SK-N-SH (cell line): ENCODE data around the gene DTNBP1. TPM values are rescaled to one million over a fixed set of nuclear protein-coding genes. Genes with fewer than 3 reads are reported as not detected.

Source experiments
- CTCF ChIA-PET: fragments of 300-600, 350-600 bp; formaldehyde crosslinking; extraction: SDS; loops from one replicate; lab custom pipeline; 2021; lab: Yijun Ruan, JAX
- POLR2A ChIA-PET: fragments of 350-600 bp; sonication (Branson Sonifier 250); formaldehyde crosslinking; extraction: SDS; loops from one replicate; lab custom pipeline; 2020; ENCODE audit warnings: antibody characterized with exemption, inconsistent platforms; lab: Yijun Ruan, JAX
- DNase-seq: peaks from one replicate; pipeline ENCODE4 v3.0.0; 2012
- H2AFZ ChIP-seq: fragments of 200-600 bp; sonication (generic); 2 replicates; pipeline ENCODE4 v1.8.1; 2016; ENCODE audit warnings: antibody characterized with exemption, mild to moderate bottlenecking, low read depth
- H3F3A ChIP-seq: fragments of 200-600 bp; sonication (generic); replicated peaks from 2 replicates; pipeline ENCODE3; 2016; ENCODE audit warnings: antibody characterized with exemption, mild to moderate bottlenecking; ENCODE audit not compliant: insufficient read depth
- H3K27ac ChIP-seq, 2 experiments: fragments of 200-500 bp in 1 of 2; fragments of 200-600 bp in 1 of 2; sonication (Bioruptor generic) in 1 of 2; sonication (generic), shearing (Covaris generic) in 1 of 2; 2 replicates each; pipeline versions ENCODE4 v1.5.1 to v1.6.1; 2014 to 2016; ENCODE audit warnings: low read depth in 2 of 2, inconsistent platforms in 1 of 2, low read length in 1 of 2, mild to moderate bottlenecking in 1 of 2, mixed read lengths in 1 of 2
- H3K27me3 ChIP-seq: fragments of 200-600 bp; sonication (generic), shearing (Covaris generic); 2 replicates; pipeline ENCODE4 v1.6.1; 2016; ENCODE audit warnings: mixed run types; ENCODE audit not compliant: insufficient read depth
- H3K36me3 ChIP-seq, 2 experiments: fragments of 200-500 bp in 1 of 2; fragments of 200-600 bp in 1 of 2; sonication (Bioruptor generic) in 1 of 2; sonication (generic) in 1 of 2; replicated peaks in 1 of 2; 2 replicates each; pipeline versions ENCODE3 to v1.5.1; 2014 to 2016; ENCODE audit warnings: low read length in 1 of 2, mild to moderate bottlenecking in 1 of 2; ENCODE audit not compliant: insufficient read depth in 2 of 2, control insufficient read depth in 1 of 2
- H3K4me1 ChIP-seq, 2 experiments: fragments of 200-500 bp in 1 of 2; fragments of 200-600 bp in 1 of 2; sonication (Bioruptor generic) in 1 of 2; sonication (generic), shearing (Covaris generic) in 1 of 2; 2 replicates each; pipeline versions ENCODE4 v1.5.1 to v1.6.1; 2014 to 2016; ENCODE audit warnings: low read depth in 1 of 2, low read length in 1 of 2, mixed run types in 1 of 2; ENCODE audit not compliant: insufficient read depth in 2 of 2, control insufficient read depth in 1 of 2
- H3K4me2 ChIP-seq: fragments of 200-600 bp; sonication (generic), shearing (Covaris generic); 2 replicates; pipeline ENCODE4 v1.6.1; 2017; ENCODE audit warnings: mixed run types
- H3K4me3 ChIP-seq, 2 experiments: fragments of 200-500 bp in 1 of 2; fragments of 200-600 bp in 1 of 2; sonication (Bioruptor generic) in 1 of 2; sonication (generic), shearing (Covaris generic) in 1 of 2; 2 replicates each; pipeline versions ENCODE4 v1.5.1 to v1.8.1; 2014 to 2016; ENCODE audit warnings: low read depth in 2 of 2, inconsistent platforms in 1 of 2, low read length in 1 of 2, mild to moderate bottlenecking in 1 of 2, mixed read lengths in 1 of 2, moderate library complexity in 1 of 2
- H3K79me2 ChIP-seq: fragments of 200-600 bp; sonication (generic); 2 replicates; pipeline ENCODE4 v1.8.1; 2017; ENCODE audit warnings: mild to moderate bottlenecking; ENCODE audit not compliant: insufficient read depth
- H3K9ac ChIP-seq: fragments of 200-600 bp; sonication (generic); 2 replicates; pipeline ENCODE4 v1.6.1; 2017; ENCODE audit warnings: mixed run types
- H3K9me2 ChIP-seq: fragments of 200-600 bp; sonication (generic); 2 replicates; pipeline ENCODE4 v1.6.1; 2017; ENCODE audit warnings: mixed run types
- H3K9me3 ChIP-seq: fragments of 200-600 bp; sonication (generic); 2 replicates; pipeline ENCODE4 v1.6.1; 2017; ENCODE audit warnings: mixed run types, mild to moderate bottlenecking, moderate library complexity
- H4K20me1 ChIP-seq: fragments of 200-600 bp; sonication (generic); 2 replicates; pipeline ENCODE4 v1.6.1; 2017; ENCODE audit warnings: mild to moderate bottlenecking, mixed run types; ENCODE audit not compliant: insufficient read depth
- ELF1 ChIP-seq: IDR thresholded peaks from 2 replicates; pipeline ENCODE4 v1.4.0; 2012
- EP300 ChIP-seq, 2 experiments: IDR thresholded peaks; 2 replicates each; pipeline versions ENCODE4 v1.4.0 to v1.6.1; 2012; ENCODE audit warnings: borderline replicate concordance in 1 of 2, low read depth in 1 of 2, low read length in 1 of 2
- EZH2phosphoT487 ChIP-seq: fragments of 200-600 bp; sonication (generic); IDR thresholded peaks from 2 replicates; pipeline ENCODE4 v1.6.1; 2017; ENCODE audit warnings: low read depth, mixed run types, mild to moderate bottlenecking, antibody characterized with exemption, moderate library complexity, borderline replicate concordance
- FOSL2 ChIP-seq: IDR thresholded peaks from 2 replicates; pipeline ENCODE4 v1.4.0; 2012; ENCODE audit warnings: low read depth, mild to moderate bottlenecking, moderate library complexity, borderline replicate concordance
- FOXJ3 ChIP-seq: sonication (generic); formaldehyde crosslinking; IDR thresholded peaks from 2 replicates; pipeline ENCODE4 v1.5.1; 2020; ENCODE audit warnings: mild to moderate bottlenecking, missing genetic modification reagents
- FOXM1 ChIP-seq: IDR thresholded peaks from 2 replicates; pipeline ENCODE4 v1.4.0; 2012; ENCODE audit warnings: low read depth, mild to moderate bottlenecking
- JUND ChIP-seq: IDR thresholded peaks from 2 replicates; pipeline ENCODE4 v1.4.0; 2012
- MAX ChIP-seq: IDR thresholded peaks from 2 replicates; pipeline ENCODE4 v1.4.0; 2012; ENCODE audit warnings: low read depth
- MEF2A ChIP-seq: IDR thresholded peaks from 2 replicates; pipeline ENCODE4 v1.4.0; 2012; ENCODE audit warnings: low read depth, borderline replicate concordance
- NRF1 ChIP-seq: IDR thresholded peaks from 2 replicates; pipeline ENCODE4 v1.6.1; 2012; ENCODE audit warnings: low read depth, mild to moderate bottlenecking, low read length
- PBX3 ChIP-seq: IDR thresholded peaks from 2 replicates; pipeline ENCODE4; 2012
- RFX5 ChIP-seq: IDR thresholded peaks from 2 replicates; pipeline ENCODE4 v1.6.1; 2012; ENCODE audit warnings: mild to moderate bottlenecking, improper control_type of control experiment, low read length
- RXRA ChIP-seq: IDR thresholded peaks from 2 replicates; pipeline ENCODE4 v1.4.0; 2012; ENCODE audit warnings: low read depth, mild to moderate bottlenecking, borderline replicate concordance
- TCF12 ChIP-seq: IDR thresholded peaks from 2 replicates; pipeline ENCODE4 v1.4.0; 2012
- TEAD4 ChIP-seq: IDR thresholded peaks from 2 replicates; pipeline ENCODE4 v1.4.0; 2012; ENCODE audit warnings: mild to moderate bottlenecking, borderline replicate concordance; ENCODE audit not compliant: insufficient read depth
- USF2 ChIP-seq: fragments of 150-350 bp; IDR thresholded peaks from 2 replicates; pipeline ENCODE4 v1.6.1; 2017; ENCODE audit warnings: antibody characterized with exemption, low read length, low read depth, borderline replicate concordance
- ZBTB33 ChIP-seq: IDR thresholded peaks from 2 replicates; pipeline ENCODE4 v1.4.0; 2012; ENCODE audit warnings: low read depth, borderline replicate concordance
- WGBS: methylation state at CpG from one replicate; pipeline ENCODE4 v1.1.6; 2017; ENCODE audit warnings: low lambda C conversion rate; 5-methylcytosine and 5-hydroxymethylcytosine counted together
- polyA plus RNA-seq, 3 experiments: library from polyadenylated mRNA; depleted of rRNA; stranded (reverse); fragments of >200 nt; gene quantifications; 2 replicates each; pipeline ENCODE4 v1.2.3, GENCODE V29; 2012

DTNBP1 gene
- polyA plus RNA-seq, 1 of the 3 experiments (the other 2 are of a cell fraction), result 19.7 TPM

DNA sequence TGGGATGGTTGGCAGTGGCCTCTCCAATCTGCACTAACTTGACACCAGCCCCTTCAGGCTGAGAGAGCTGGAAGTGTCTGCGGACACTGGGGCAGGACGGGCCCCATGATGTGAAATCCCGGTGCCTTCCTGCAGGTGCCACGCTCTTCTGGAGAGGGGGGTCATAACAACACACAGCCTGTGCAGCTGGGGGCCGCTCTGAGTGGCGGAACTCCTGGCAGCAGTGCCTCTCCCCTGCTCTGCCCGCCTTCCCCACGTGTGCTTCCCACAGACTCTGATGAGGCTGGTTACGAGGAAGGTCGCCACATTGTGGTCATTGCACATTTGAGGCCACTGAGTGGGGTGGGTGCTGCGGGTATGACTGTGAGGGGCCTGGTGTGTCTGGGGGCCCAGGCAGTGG lies 145.2 kb downstream of the DTNBP1 start:
- CTCF ChIA-PET, result no interaction called here
- Histone ChIP-seq H3K27ac (no peak overlapping the region), H3K27me3 (no peaks in the 10 kb centered on the region), H3K9me3 (no peaks in the 10 kb centered on the region), H4K20me1 (no peaks in the 10 kb centered on the region), H3K4me2 (no peak overlapping the region), H3K9me2 (no peaks in the 10 kb centered on the region), H2AFZ (no peak overlapping the region), H3K79me2 (no peaks in the 10 kb centered on the region), H3F3A (peaks cover 2% of the 10 kb centered on the region), H3K9ac (no peak overlapping the region), H3K4me1 (no peaks in the 10 kb centered on the region; a peak in 1 of 4 replicates), H3K36me3 (peaks cover 13 to 33% of the 10 kb centered on the region in 2 experiments)
- no peak for DNase-seq
- TF ChIP-seq EZH2phosphoT487, result no peak
- TF ChIP-seq ELF1, result no peak
- no peak for TF ChIP-seq FOXJ3 (CRISPR knock-in tag)
- TF ChIP-seq ZBTB33, result no peak
- TF ChIP-seq PBX3, result no peak
- TF ChIP-seq, all 33 proteins: peak for 0
- no peak overlapping the region for H3K4me3 ChIP-seq
- POLR2A ChIA-PET, result no interaction called here
- WGBS, result 83% methylated on average over 1 of the region's 11 CpGs

DNA sequence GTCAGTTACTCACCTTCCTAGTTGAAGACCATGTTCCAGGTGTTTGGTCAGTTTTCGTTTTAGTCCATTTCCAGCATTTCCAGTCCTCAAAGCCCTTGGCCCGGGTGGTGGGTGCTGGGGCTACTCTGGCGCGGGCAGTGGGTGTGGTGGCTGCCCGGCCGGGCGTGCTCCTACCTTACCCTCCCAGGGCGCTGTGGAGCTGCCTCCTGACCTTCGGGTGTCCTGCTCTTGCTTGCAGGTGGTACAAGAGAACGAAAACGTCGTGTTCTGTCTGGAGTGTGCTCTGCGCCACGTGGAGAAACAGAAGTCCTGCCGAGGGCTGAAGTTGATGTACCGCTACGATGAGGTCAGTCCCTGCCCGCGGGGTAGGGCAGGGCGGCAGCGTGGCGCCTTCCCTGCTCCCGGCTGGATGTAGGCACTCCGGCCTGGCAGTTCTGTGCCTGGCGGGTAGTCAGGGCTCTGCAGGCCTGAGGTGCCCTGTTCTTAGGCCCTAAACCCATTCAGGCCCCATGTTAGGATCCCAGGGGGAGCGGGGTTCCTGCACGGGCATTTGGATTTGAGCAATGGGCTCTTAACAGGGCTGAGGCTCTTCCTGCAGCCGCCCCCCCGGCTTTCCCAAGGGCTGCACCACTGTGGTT lies 145.8 kb downstream of the DTNBP1 start:
- Histone ChIP-seq H3K4me1 (no peaks in the 10 kb centered on the region; a peak in 1 of 4 replicates), H3K4me3 (no peak overlapping the region), H3K9ac (no peak overlapping the region), H3K79me2 (no peaks in the 10 kb centered on the region), H3F3A (peaks cover 2% of the 10 kb centered on the region), H2AFZ (no peak overlapping the region), H3K27me3 (no peaks in the 10 kb centered on the region), H4K20me1 (0 out of 2 replicates have a peak, but pooled peaks cover 2% of the 10 kb centered on the region), H3K27ac (no peak overlapping the region), H3K9me2 (no peaks in the 10 kb centered on the region), H3K4me2 (no peak overlapping the region), H3K9me3 (no peaks in the 10 kb centered on the region), H3K36me3 (peaks cover 13 to 31% of the 10 kb centered on the region in 2 experiments)
- ChIA-PET POLR2A (no interaction called here), CTCF (no interaction called here)
- TF ChIP-seq RFX5, result no peak
- no peak for TF ChIP-seq NRF1
- no peak for TF ChIP-seq TCF12
- no peak for TF ChIP-seq ZBTB33
- TF ChIP-seq PBX3, result no peak
- no peak for TF ChIP-seq MEF2A
- no peak for TF ChIP-seq MAX
- TF ChIP-seq TEAD4, result no peak
- no peak for TF ChIP-seq FOXM1
- TF ChIP-seq EP300 (IDR thresholded peaks at IDR 0.05; ENCODE audit: borderline replicate concordance in 1 of 2, low read depth in 1 of 2, low read length in 1 of 2), result no peak
- no peak for TF ChIP-seq RXRA
- no peak for TF ChIP-seq USF2
- no peak for TF ChIP-seq JUND
- no peak for TF ChIP-seq FOSL2
- no peak for DNase-seq
- WGBS, result 98% methylated on average over 24 of the region's 29 CpGs
